ENCODE data around the gene HES4. TPM values are rescaled to one million over a fixed set of nuclear protein-coding genes. Genes with fewer than 3 reads are reported as not detected.

Gene HES4
- total and polyA plus RNA-seq, 2 of the 13 experiments (the other 11 are each of a cell fraction or from before 2014, with no cell fraction given), result 8.8 to 10.6 TPM

- TF ChIP-seq AKNA (CRISPR knock-in tag; IDR thresholded peaks at IDR 0.05; ENCODE audit: borderline replicate concordance) (no peak), ZNF562 (CRISPR knock-in tag; IDR thresholded peaks at IDR 0.05; ENCODE audit: borderline replicate concordance) (no peak), ZNF674 (CRISPR knock-in tag; IDR thresholded peaks at IDR 0.05; ENCODE audit: low read depth) (no peak), ZBTB14 (CRISPR knock-in tag; IDR thresholded peaks at IDR 0.05) (0 out of 2 replicates have a peak, but pooled peaks have one; percentile 42), CREM (IDR thresholded peaks at IDR 0.05) (peak; percentile 62; the same call in 1 of the 2 replicates), CREM (CRISPR knock-in tag; IDR thresholded peaks at IDR 0.05) (no peak), ZNF570 (CRISPR knock-in tag; IDR thresholded peaks at IDR 0.05; ENCODE audit: borderline replicate concordance) (no peak), ZNF510 (CRISPR knock-in tag; IDR thresholded peaks at IDR 0.05; ENCODE audit: low read depth) (no peak; the same call in 1 of the 2 replicates), HCFC1 (IDR thresholded peaks at IDR 0.05; ENCODE audit: low read depth, low read length) (peak; percentile 45; the same call in 1 of the 2 replicates), CENPBD1 (CRISPR knock-in tag; IDR thresholded peaks at IDR 0.05; ENCODE audit: borderline replicate concordance, low read depth) (no peak), ZNF224 (CRISPR knock-in tag; IDR thresholded peaks at IDR 0.05) (no peak), HNF1A (IDR thresholded peaks at IDR 0.05; ENCODE audit: low read depth) (no peak), HNF1A (CRISPR knock-in tag; IDR thresholded peaks at IDR 0.05; ENCODE audit: borderline replicate concordance) (no peak; the same call in 1 of the 2 replicates), STAT5B (CRISPR knock-in tag; IDR thresholded peaks at IDR 0.05) (no peak), ZNF878 (CRISPR knock-in tag; IDR thresholded peaks at IDR 0.05) (no peak), DBP (CRISPR knock-in tag; IDR thresholded peaks at IDR 0.05; ENCODE audit: not compliant biosample characterization) (no peak)
These were observed 40.8 kb downstream of the HES4 start, which contains the start of gene NOC2L (continued) for GRCh38 chr1:958823-959730.

Data from HepG2 (cell line).